BLaER1 (cell line): ENCODE results near the gene YLPM1.

Source experiments
- H3K27ac ChIP-seq: shearing (Covaris generic); formaldehyde crosslinking; 2 replicates; pipeline ENCODE4 v1.8.1; 2022
- H3K27me3 ChIP-seq: shearing (Covaris generic); formaldehyde crosslinking; 2 replicates; pipeline ENCODE4 v1.8.1; 2022
- H3K36me3 ChIP-seq: shearing (Covaris generic); formaldehyde crosslinking; 2 replicates; pipeline ENCODE4 v1.8.1; 2022
- H3K4me1 ChIP-seq: shearing (Covaris generic); formaldehyde crosslinking; 2 replicates; pipeline ENCODE4 v1.8.1; 2022
- H3K4me2 ChIP-seq: shearing (Covaris generic); formaldehyde crosslinking; 2 replicates; pipeline ENCODE4 v1.8.1; 2022
- H3K4me3 ChIP-seq: shearing (Covaris generic); formaldehyde crosslinking; 2 replicates; pipeline ENCODE4 v1.8.1; 2022
- H3K9ac ChIP-seq: shearing (Covaris generic); formaldehyde crosslinking; 2 replicates; pipeline ENCODE4 v1.8.1; 2022
- H3K9me3 ChIP-seq: shearing (Covaris generic); formaldehyde crosslinking; 2 replicates; pipeline ENCODE4 v1.8.1; 2022
- H4K20me1 ChIP-seq: shearing (Covaris generic); formaldehyde crosslinking; 2 replicates; pipeline ENCODE4 v1.8.1; 2022
- Cebpa-rat ChIP-seq: shearing (Covaris generic); IDR thresholded peaks from 2 replicates; pipeline ENCODE4 v1.8.1; 2022

The YLPM1 gene

GRCh38 chr14:74762917-74763802 lies at the start of gene YLPM1:
Gene YLPM1 (plus strand): TSS chr14:74763316. CDS start chr14:74763490, 174 bp downstream.
- peaks cover 43% of the 10 kb centered on the region for H3K4me1 ChIP-seq
- no peaks in the 10 kb centered on the region for H3K9me3 ChIP-seq
- H3K27me3 ChIP-seq = no peaks in the 10 kb centered on the region
- peak within 1 kb of the TSS; percentile 99 for H3K9ac ChIP-seq
- peak within 1 kb of the TSS; percentile 97 for H3K4me3 ChIP-seq
- no peak for TF ChIP-seq Cebpa-rat
- peak within 1 kb of the TSS; percentile 99 for H3K27ac ChIP-seq
- H4K20me1 ChIP-seq = peaks cover 45% of the 10 kb centered on the region
- H3K36me3 ChIP-seq = peaks cover 5% of the 10 kb centered on the region; the same call in 1 of the 2 replicates
- H3K4me2 ChIP-seq = peak within 1 kb of the TSS; percentile 94

DNA sequence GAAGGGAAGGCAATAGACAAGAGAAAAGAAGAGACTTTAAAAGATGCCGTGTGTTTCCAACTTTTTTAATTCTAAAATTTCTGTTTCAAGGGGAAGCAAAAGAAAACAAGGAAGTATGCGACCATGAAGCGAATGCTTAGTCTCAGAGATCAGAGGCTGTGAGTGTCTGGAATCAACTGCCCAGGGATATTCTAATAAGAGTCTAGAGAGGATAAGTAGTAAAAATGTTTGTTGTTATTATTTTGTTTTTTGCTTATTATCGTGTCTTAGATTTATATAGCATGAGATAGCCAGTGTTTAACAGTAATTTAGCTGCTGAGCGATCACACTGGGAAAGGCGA lies 49.8 kb upstream of the YLPM1 start:
- Histone ChIP-seq H3K9ac (peak overlapping the region; percentile 85), H3K4me1 (peaks cover 25% of the 10 kb centered on the region), H3K27ac (peak overlapping the region; percentile 82), H3K9me3 (no peaks in the 10 kb centered on the region), H3K4me2 (peak overlapping the region; percentile 93), H3K36me3 (peaks cover 33% of the 10 kb centered on the region), H3K4me3 (peak overlapping the region; percentile 85), H3K27me3 (no peaks in the 10 kb centered on the region), H4K20me1 (peaks cover 28% of the 10 kb centered on the region; the same call in 1 of the 2 replicates)
- TF ChIP-seq Cebpa-rat = no peak

GRCh38 chr14:74720526-74720925 lies 42.6 kb upstream of the YLPM1 start:
- H3K4me2 ChIP-seq = no peak overlapping the region
- H3K4me1 ChIP-seq = no peaks in the 10 kb centered on the region
- no peak for TF ChIP-seq Cebpa-rat
- no peaks in the 10 kb centered on the region for H4K20me1 ChIP-seq
- no peak overlapping the region for H3K9ac ChIP-seq
- peaks cover 4% of the 10 kb centered on the region; the same call in 1 of the 2 replicates for H3K9me3 ChIP-seq
- no peak overlapping the region for H3K27ac ChIP-seq
- no peaks in the 10 kb centered on the region for H3K27me3 ChIP-seq
- no peak overlapping the region for H3K4me3 ChIP-seq
- peaks cover 89% of the 10 kb centered on the region for H3K36me3 ChIP-seq

DNA sequence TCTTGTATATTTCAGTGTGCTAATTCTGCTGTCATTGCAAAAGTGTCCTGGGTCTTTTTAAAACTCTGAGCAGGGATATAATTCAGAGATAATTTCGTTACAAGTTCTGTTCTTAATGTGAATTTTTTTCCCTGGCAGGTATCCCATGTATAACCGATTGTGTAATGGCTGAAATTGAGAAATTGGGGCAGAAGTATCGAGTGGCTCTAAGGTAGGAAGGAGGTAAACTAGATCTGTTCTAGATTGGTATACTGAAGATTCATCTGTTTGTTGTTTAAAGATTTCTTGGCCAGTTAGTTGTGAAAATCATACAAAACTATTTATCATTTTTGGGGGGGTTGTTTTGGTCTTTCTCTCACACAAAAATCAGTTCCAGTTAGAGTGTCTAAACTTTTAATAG lies 40.0 kb upstream of the YLPM1 start:
- H3K27ac ChIP-seq = no peak overlapping the region
- no peaks in the 10 kb centered on the region for H3K27me3 ChIP-seq
- peaks cover 13% of the 10 kb centered on the region for H3K9me3 ChIP-seq
- H4K20me1 ChIP-seq = no peaks in the 10 kb centered on the region
- peaks cover 73% of the 10 kb centered on the region for H3K36me3 ChIP-seq
- H3K4me1 ChIP-seq = no peaks in the 10 kb centered on the region
- H3K9ac ChIP-seq = no peak overlapping the region
- H3K4me3 ChIP-seq = no peak overlapping the region
- H3K4me2 ChIP-seq = no peak overlapping the region
- no peak for TF ChIP-seq Cebpa-rat

DNA sequence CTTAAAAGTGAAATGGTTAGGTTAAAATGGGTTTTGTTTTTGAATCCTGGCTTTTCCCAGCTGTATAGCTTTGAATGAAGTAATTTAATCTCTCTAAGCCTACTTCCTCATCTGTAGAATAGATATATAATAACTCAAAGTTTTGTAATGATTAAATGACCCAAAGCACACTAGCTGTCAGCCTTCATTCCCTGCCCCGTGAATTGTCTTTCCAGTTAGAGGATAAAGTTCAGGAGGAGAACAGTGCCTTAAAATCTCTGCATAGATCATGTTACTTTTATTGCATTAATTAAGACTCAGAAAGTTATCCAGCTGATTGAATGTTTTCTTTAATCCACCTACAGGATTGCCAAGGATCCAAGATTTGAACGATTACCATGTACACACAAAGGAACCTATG lies 30.7 kb upstream of the YLPM1 start:
- Histone ChIP-seq H3K27ac (no peak overlapping the region), H3K4me3 (no peak overlapping the region), H4K20me1 (no peaks in the 10 kb centered on the region), H3K4me2 (no peak overlapping the region), H3K27me3 (no peaks in the 10 kb centered on the region), H3K9me3 (no peaks in the 10 kb centered on the region), H3K4me1 (no peaks in the 10 kb centered on the region), H3K9ac (no peak overlapping the region), H3K36me3 (peaks cover 67% of the 10 kb centered on the region)
- TF ChIP-seq Cebpa-rat = no peak

- H3K4me3 ChIP-seq = no peak overlapping the region
- H3K4me2 ChIP-seq = no peak overlapping the region
- no peak overlapping the region for H3K9ac ChIP-seq
- TF ChIP-seq Cebpa-rat = no peak
- peaks cover 75% of the 10 kb centered on the region for H3K36me3 ChIP-seq
- H3K9me3 ChIP-seq = no peaks in the 10 kb centered on the region
- no peaks in the 10 kb centered on the region for H3K27me3 ChIP-seq
- H3K27ac ChIP-seq = no peak overlapping the region
- no peaks in the 10 kb centered on the region for H3K4me1 ChIP-seq
- H4K20me1 ChIP-seq = no peaks in the 10 kb centered on the region
These were observed 29.9 kb upstream of the YLPM1 start for GRCh38 chr14:74733221-74733620.

- no peak overlapping the region for H3K4me3 ChIP-seq
- H3K27me3 ChIP-seq = no peaks in the 10 kb centered on the region
- no peak for TF ChIP-seq Cebpa-rat
- H4K20me1 ChIP-seq = no peaks in the 10 kb centered on the region
- no peak overlapping the region for H3K27ac ChIP-seq
- peaks cover 87% of the 10 kb centered on the region for H3K36me3 ChIP-seq
- no peaks in the 10 kb centered on the region for H3K9me3 ChIP-seq
- H3K4me2 ChIP-seq = no peak overlapping the region
- no peaks in the 10 kb centered on the region for H3K4me1 ChIP-seq
- no peak overlapping the region for H3K9ac ChIP-seq
These were observed 28.0 kb upstream of the YLPM1 start for GRCh38 chr14:74735125-74735524.

DNA sequence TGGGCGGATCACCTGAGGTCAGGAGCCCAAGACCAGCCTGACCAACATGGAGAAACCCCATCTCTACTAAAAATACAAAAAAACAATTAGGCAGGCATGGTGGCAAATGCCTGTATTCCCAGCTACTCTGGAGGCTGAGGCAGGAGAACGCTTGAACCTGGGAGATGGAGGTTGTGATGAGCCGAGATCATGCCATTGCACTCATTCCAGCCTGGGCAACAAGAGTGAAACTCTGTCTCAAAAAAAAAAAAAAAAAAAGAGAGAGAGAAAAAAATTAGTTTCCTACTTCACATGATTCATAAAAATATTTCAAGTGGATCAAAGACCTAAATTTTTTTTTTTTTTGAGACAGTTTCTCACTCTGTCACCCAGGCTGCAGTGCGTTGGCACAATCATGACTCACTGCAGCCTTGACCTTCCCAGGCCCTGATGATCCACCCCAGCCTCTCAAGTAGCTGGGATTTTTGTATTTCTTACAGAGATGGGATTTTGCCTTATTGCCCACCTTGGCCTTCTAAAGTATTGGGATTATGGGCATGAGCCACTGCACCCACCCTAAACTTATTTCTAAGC lies 25.3 kb upstream of the YLPM1 start:
- H3K27ac ChIP-seq = no peak overlapping the region
- no peak overlapping the region for H3K9ac ChIP-seq
- TF ChIP-seq Cebpa-rat = no peak
- no peaks in the 10 kb centered on the region for H3K27me3 ChIP-seq
- H3K4me3 ChIP-seq = no peak overlapping the region
- no peak overlapping the region for H3K4me2 ChIP-seq
- H3K9me3 ChIP-seq = no peaks in the 10 kb centered on the region
- peaks cover 63% of the 10 kb centered on the region for H3K36me3 ChIP-seq
- H3K4me1 ChIP-seq = no peaks in the 10 kb centered on the region
- no peaks in the 10 kb centered on the region for H4K20me1 ChIP-seq

DNA sequence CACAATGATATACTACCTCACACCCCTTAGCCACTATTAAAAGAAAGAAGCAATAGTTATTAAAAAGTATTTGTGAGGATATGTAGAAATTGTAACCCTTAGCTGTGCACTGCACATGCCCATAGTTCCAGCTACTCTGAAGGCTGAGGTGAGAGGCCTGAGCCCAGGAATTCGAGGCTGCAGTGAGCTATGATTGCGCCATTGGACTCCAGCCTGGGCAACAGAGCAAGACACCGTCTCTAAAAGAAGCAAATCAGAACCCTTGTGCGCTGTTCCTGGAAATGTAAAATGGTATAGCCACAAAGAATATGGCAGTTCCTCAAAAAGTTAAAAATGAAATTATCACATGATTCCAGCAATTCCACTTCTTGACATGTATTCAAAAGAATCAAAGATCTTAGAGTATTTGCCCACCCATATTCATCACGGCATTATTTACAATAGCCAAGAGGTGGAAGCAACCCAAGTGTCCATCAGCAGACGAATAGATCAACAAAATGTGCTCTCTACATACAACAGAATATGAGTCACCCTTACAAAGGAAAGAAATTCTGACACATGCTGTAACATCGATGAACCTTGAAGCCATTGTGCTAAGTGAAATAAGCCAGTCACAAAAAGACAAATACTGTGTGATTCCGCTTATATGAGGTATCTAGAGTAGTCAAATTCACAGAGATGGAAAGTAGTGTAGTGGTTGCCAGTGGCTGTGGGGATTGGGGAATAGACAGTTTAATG lies 23.7 kb upstream of the YLPM1 start:
- H3K4me1 ChIP-seq = no peaks in the 10 kb centered on the region
- no peaks in the 10 kb centered on the region for H3K9me3 ChIP-seq
- H3K27me3 ChIP-seq = no peaks in the 10 kb centered on the region
- H3K4me2 ChIP-seq = no peak overlapping the region
- H3K9ac ChIP-seq = no peak overlapping the region
- no peak overlapping the region for H3K27ac ChIP-seq
- H3K4me3 ChIP-seq = no peak overlapping the region
- no peaks in the 10 kb centered on the region for H4K20me1 ChIP-seq
- no peak for TF ChIP-seq Cebpa-rat
- H3K36me3 ChIP-seq = peaks cover 48% of the 10 kb centered on the region

GRCh38 chr14:74747237-74747636 lies 15.9 kb upstream of the YLPM1 start:
- Histone ChIP-seq H3K9me3 (peaks cover 12% of the 10 kb centered on the region), H3K4me3 (no peak overlapping the region), H3K27me3 (no peaks in the 10 kb centered on the region), H3K4me1 (no peaks in the 10 kb centered on the region), H4K20me1 (no peaks in the 10 kb centered on the region), H3K36me3 (no peaks in the 10 kb centered on the region), H3K4me2 (no peak overlapping the region), H3K9ac (no peak overlapping the region), H3K27ac (no peak overlapping the region)
- TF ChIP-seq Cebpa-rat = no peak
